Testis (tissue), 2 donors: Measurements from ENCODE around the gene CNTD1.
"Not testable (repeated sequence)": the region's sequence is repeated elsewhere in the genome, so short reads cannot be mapped to it uniquely, and the experiment has no call there.

ENCODE experiments used
- POLR2A ChIP-seq: fragments of 450-650 bp; IDR thresholded peaks from one replicate; pipeline ENCODE4 v1.6.1; 2017; ENCODE audit warnings: antibody characterized with exemption, mild to moderate bottlenecking, moderate library complexity
- TF ChIP-seq, protein P1 (sequence below), 3 experiments: fragments of 450-650 bp in 2 of 3; fragments of 200-600 bp in 1 of 3; sonication (generic) in 1 of 3; IDR thresholded peaks; one replicate each; pipeline ENCODE4 v1.5.1; 2016 to 2019; ENCODE audit warnings: antibody characterized with exemption in 3 of 3, mild to moderate bottlenecking in 2 of 3, moderate library complexity in 1 of 3

GRCh38 chr17:42851371-42852240 is 52.9 kb downstream of the CNTD1 start:
- TF ChIP-seq, protein P1, sequence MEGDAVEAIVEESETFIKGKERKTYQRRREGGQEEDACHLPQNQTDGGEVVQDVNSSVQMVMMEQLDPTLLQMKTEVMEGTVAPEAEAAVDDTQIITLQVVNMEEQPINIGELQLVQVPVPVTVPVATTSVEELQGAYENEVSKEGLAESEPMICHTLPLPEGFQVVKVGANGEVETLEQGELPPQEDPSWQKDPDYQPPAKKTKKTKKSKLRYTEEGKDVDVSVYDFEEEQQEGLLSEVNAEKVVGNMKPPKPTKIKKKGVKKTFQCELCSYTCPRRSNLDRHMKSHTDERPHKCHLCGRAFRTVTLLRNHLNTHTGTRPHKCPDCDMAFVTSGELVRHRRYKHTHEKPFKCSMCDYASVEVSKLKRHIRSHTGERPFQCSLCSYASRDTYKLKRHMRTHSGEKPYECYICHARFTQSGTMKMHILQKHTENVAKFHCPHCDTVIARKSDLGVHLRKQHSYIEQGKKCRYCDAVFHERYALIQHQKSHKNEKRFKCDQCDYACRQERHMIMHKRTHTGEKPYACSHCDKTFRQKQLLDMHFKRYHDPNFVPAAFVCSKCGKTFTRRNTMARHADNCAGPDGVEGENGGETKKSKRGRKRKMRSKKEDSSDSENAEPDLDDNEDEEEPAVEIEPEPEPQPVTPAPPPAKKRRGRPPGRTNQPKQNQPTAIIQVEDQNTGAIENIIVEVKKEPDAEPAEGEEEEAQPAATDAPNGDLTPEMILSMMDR (IDR thresholded peaks at IDR 0.05): not testable (repeated sequence)
- not testable (repeated sequence) for TF ChIP-seq POLR2A
